Large intestine (tissue), 3 donors: Measurements from ENCODE around the gene C21orf58. TPM values are rescaled to one million over a fixed set of nuclear protein-coding genes. Genes with fewer than 3 reads are reported as not detected.

Experiments used
- DNase-seq, 2 donors: peaks; one replicate each; pipeline versions ENCODE4 v3.0.0 to v3.0.0-alpha.2; 2013
- H3K27ac ChIP-seq: one replicate; pipeline ENCODE4 v1.5.1; 2013; ENCODE audit warnings: low read length
- H3K27me3 ChIP-seq: 2 replicates; pipeline ENCODE4 v1.6.1; 2013; ENCODE audit warnings: low read length; ENCODE audit not compliant: control insufficient read depth, insufficient read depth
- H3K36me3 ChIP-seq: 2 replicates; pipeline ENCODE4 v1.6.1; 2013; ENCODE audit warnings: low read length; ENCODE audit not compliant: control insufficient read depth, insufficient read depth
- H3K4me1 ChIP-seq: one replicate; pipeline ENCODE4 v1.6.1; 2013; ENCODE audit warnings: low read length; ENCODE audit not compliant: control insufficient read depth, insufficient read depth
- H3K4me3 ChIP-seq: one replicate; pipeline ENCODE4 v1.5.1; 2013; ENCODE audit warnings: low read length
- H3K9me3 ChIP-seq: one replicate; pipeline ENCODE4 v1.6.1; 2013; ENCODE audit warnings: mild to moderate bottlenecking, low read depth, low read length, moderate library complexity; ENCODE audit not compliant: control insufficient read depth
- WGBS: methylation state at CpG from one replicate; pipeline ENCODE4 v1.1.5; 2013; ENCODE audit warnings: low lambda C conversion rate; ENCODE audit not compliant: insufficient coverage; 5-methylcytosine and 5-hydroxymethylcytosine counted together
- polyA plus RNA-seq: library from polyadenylated mRNA; unstranded; fragments of 120-200 nt; gene quantifications from one replicate; pipeline ENCODE4 v1.2.1, GENCODE V29; 2013

The C21orf58 gene
- polyA plus RNA-seq, 1 donor: 8.7 TPM

DNA sequence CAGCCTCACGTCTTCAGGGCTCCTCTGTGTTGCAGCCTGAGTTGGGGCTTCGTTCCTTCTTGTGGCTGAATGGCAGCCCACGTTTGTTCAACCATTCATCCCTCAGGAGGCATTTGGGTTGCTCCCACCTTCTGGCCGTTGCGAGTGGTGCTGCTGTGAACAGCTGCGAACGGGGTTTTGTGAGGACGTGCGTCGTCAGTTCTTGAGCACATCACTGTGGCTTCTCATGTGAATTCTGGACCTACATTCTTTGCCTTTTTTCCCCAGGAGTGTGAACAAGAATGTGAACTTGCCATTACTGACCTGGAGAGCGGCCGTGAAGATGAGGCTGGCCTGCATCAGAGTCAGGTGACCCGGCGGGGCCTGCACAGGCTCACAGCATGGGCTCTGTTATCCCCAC, 22.2 kb upstream of the C21orf58 start:
- no peak for DNase-seq
- Histone ChIP-seq H3K9me3 (no peaks in the 10 kb centered on the region), H3K4me1 (no peaks in the 10 kb centered on the region), H3K4me3 (no peak overlapping the region), H3K36me3 (peaks cover 53% of the 10 kb centered on the region), H3K27me3 (no peaks in the 10 kb centered on the region), H3K27ac (no peak overlapping the region)
- WGBS: no CpG with 5 or more reads among the region's 14 CpGs

DNA sequence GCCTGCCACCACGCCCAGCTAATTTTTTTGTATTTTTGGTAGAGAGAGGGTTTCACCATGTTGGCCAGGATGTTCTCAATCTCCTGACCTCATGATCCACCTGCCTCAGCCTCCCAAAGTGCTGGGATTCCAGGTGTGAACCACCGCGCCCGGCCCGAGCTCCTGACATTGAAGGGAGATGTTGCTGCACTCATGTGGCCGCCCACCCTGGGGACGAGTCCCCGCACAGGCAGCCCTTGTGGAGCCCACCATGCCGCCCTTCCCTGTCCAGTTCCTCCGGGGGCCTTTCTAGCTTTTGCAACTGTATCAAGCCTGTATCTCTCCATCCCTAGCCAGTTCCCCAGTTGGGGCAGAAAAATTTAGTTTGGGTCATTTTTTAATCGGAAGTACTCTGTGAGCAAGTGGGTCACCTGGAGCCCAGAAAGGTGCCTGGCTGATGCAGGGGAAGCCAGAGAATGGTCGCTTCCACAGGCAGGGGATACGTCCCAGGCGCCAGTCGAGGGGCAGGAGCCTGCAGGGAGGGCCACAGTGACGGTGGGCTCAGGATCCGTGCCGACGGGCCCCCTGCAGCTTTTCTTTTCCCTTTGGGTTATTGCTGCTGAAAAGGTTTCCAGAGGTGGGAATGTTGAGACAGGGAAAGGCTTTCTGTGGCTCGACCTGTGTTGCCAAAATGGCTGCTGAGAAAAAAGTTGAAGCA, 20.7 kb upstream of the C21orf58 start:
- H3K4me1 ChIP-seq: no peaks in the 10 kb centered on the region
- no peak overlapping the region for H3K27ac ChIP-seq
- no peak for DNase-seq
- H3K4me3 ChIP-seq: no peak overlapping the region
- WGBS: no CpG with 5 or more reads among the region's 20 CpGs
- H3K27me3 ChIP-seq: no peaks in the 10 kb centered on the region
- H3K36me3 ChIP-seq: peaks cover 49% of the 10 kb centered on the region
- no peaks in the 10 kb centered on the region for H3K9me3 ChIP-seq

DNA sequence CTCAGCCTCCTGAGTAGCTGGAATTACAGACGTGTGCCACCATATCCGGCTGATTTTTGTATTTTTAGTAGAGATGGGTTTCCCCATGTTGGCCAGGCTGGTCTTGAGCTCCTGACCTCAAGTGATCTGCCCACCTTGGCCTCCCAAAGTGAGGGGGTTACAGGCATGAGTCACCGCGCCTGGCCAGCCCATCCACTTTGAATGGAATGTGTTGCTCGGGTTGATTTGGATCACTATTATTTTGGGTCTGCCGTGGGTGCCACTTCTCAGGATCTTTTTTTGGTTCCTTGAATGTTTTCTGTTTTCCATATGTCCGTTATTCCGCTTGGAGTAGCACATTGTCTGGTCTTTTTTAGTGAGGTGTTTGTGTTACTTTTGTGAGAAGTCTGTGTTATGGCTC, 17.3 kb upstream of the C21orf58 start:
- H3K4me1 ChIP-seq: no peaks in the 10 kb centered on the region
- WGBS: no CpG with 5 or more reads among the region's 8 CpGs
- no peak for DNase-seq
- no peaks in the 10 kb centered on the region for H3K27me3 ChIP-seq
- H3K36me3 ChIP-seq: peaks cover 41% of the 10 kb centered on the region
- no peak overlapping the region for H3K27ac ChIP-seq
- H3K4me3 ChIP-seq: no peak overlapping the region
- no peaks in the 10 kb centered on the region for H3K9me3 ChIP-seq

DNA sequence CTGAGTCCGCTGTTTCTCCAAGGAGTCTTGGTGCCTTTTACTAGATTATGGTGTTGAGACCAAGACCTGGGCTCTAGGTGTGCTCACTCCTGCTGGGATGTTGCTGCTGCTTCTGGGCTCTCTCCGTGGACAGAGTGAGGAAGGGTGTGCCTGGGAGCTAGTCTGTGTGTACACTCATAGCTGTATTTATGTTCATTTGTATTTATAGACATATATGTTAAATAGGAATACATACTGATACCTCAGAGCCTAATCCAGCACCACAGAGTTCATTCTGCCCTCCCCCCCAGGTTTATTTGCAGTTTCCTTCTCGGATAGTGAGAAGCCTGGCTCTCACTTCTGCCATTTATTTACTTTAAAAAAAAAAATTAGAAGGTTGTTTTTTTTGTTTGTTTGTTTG, 12.9 kb upstream of the C21orf58 start:
- DNase-seq: no peak
- H3K27me3 ChIP-seq: no peaks in the 10 kb centered on the region
- H3K9me3 ChIP-seq: no peaks in the 10 kb centered on the region
- peaks cover 43% of the 10 kb centered on the region for H3K36me3 ChIP-seq
- H3K4me1 ChIP-seq: no peaks in the 10 kb centered on the region
- WGBS: no CpG with 5 or more reads among the region's 3 CpGs
- H3K27ac ChIP-seq: no peak overlapping the region
- H3K4me3 ChIP-seq: no peak overlapping the region

DNA sequence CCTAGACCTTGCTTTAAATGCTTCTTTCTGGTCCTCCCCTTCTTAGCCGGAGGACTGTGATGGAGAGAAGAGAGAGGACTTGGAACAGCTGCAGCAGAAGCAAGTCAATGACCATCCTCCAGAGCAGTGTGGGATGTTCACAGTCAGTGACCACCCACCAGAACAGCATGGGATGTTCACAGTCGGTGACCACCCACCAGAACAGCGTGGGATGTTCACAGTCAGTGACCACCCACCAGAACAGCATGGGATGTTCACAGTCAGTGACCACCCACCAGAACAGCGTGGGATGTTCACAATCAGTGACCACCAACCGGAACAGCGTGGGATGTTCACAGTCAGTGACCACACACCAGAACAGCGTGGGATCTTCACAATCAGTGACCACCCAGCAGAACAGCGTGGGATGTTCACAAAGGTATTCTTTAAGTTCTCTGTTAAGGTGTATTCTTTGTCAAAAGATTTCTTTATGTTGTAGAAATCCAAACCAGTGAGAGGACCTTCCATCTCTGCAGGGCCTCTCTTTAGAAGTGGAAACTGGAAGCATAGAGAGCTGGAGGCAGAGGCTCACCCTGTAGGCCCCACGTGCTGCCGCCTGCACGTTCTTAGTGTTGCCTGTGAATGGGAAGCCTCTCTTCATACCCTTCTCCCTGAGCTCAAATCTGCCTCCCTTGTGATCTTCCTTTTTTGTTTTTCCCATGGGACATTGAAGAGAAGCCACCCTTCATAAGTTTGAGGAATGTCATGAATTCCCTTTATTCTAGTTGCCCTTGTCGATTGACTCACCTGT, 10.9 kb upstream of the C21orf58 start:
- WGBS: no CpG with 5 or more reads among the region's 12 CpGs
- Histone ChIP-seq H3K9me3 (no peaks in the 10 kb centered on the region), H3K27ac (no peak overlapping the region), H3K4me3 (no peak overlapping the region), H3K27me3 (no peaks in the 10 kb centered on the region), H3K4me1 (no peaks in the 10 kb centered on the region), H3K36me3 (peaks cover 42% of the 10 kb centered on the region)
- DNase-seq: no peak

DNA sequence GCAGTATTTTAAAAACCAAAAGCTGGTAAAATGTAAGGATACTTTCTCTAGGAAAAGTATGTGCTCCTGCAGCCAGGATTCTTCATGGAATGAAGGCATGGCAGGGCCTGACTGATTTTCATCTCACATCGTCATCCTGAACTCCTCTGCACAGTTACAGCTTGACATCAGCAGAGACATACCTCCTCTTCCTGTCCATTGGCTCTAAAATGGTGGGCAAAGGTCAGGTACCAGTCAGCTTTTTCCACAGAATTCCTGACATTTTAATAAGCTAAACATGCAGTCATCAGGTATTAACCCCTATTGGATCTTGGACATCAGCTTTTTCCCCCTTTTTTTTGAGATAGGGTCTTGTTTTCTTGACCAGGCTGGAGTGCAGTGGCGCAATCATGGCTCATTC, 6.1 kb upstream of the C21orf58 start:
- no CpG with 5 or more reads among the region's 2 CpGs for WGBS
- Histone ChIP-seq H3K27ac (no peak overlapping the region), H3K36me3 (peaks cover 24% of the 10 kb centered on the region), H3K9me3 (no peaks in the 10 kb centered on the region), H3K4me3 (no peak overlapping the region), H3K4me1 (peaks cover 8% of the 10 kb centered on the region), H3K27me3 (no peaks in the 10 kb centered on the region)
- DNase-seq: no peak

DNA sequence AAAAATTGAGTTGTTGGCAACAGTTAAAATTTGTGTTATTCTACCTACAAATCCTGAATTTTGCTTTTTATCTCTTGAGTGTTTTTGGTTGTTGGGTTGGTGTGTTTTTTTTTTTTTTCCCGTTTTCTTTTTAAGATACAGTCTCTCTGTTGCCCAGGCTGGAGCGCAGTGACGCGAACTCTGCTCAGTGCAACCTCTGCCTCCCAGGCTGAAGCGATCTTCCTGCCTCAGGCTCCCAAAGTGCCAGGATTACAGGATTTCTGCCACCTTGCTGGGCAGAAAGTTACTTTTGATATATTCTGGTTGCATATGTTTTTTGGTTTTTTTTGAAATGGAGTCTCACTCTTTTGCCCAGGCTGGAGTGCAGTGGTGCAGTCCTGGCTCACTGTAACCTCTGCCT, 4.5 kb upstream of the C21orf58 start:
- no CpG with 5 or more reads among the region's 5 CpGs for WGBS
- no peaks in the 10 kb centered on the region for H3K9me3 ChIP-seq
- DNase-seq: no peak
- peaks cover 18% of the 10 kb centered on the region for H3K36me3 ChIP-seq
- no peaks in the 10 kb centered on the region for H3K27me3 ChIP-seq
- no peak overlapping the region for H3K4me3 ChIP-seq
- H3K27ac ChIP-seq: no peak overlapping the region
- peaks cover 8% of the 10 kb centered on the region for H3K4me1 ChIP-seq

DNA sequence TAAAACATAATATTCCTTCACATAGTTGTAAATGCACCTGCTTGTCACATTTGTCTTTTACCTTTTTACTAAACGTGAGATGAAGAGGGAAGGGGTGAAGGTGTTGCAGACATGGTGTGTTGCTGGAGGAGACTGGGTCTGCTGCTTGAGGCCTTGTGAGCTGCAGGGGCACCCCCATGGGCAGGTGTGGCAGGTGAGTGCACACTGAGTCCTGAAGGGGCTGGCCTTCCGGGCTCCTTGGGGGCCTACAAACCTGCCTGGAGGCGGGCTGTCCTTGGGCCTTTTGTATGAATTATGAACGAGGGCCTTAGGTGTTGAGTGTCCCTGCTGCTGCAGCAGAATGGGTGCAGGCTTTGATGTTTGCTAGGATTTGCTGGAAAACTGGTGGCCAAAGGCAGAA, 4.0 kb upstream of the C21orf58 start:
- Histone ChIP-seq H3K27ac (no peak overlapping the region), H3K36me3 (peaks cover 18% of the 10 kb centered on the region), H3K4me3 (no peak overlapping the region), H3K9me3 (no peaks in the 10 kb centered on the region), H3K4me1 (peaks cover 8% of the 10 kb centered on the region), H3K27me3 (no peaks in the 10 kb centered on the region)
- WGBS: no CpG with 5 or more reads among the region's 4 CpGs
- DNase-seq: no peak

DNA sequence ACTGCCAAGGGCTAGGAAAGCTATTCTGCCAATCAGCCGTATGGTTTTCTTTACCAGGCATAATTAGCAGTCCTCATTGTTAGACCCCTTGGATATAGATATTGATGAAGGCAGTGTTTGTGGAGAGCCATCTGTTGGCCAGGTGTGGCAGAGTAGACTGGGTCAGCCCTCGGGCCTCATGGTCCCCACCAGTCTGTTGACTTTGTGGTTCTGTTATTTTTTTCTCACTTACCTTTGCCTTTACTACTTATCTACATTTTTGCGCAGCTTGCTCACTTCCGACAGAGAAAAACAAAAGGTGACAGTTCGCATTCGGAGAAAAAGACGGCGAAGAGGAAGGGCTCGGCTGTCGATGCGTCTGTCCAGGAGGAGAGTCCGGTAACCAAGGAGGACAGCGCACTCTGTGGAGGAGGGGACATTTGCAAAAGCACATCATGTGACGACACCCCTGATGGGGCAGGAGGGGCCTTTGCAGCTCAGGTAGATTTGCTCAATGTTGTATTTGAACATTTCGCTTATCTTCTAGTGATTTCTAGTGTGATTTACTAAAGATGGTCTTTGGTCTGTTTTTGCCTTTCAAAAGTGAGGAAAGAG, 2.5 kb upstream of the C21orf58 start:
- no peaks in the 10 kb centered on the region for H3K9me3 ChIP-seq
- WGBS: 100% methylated on average over 1 of the region's 15 CpGs
- no peak overlapping the region for H3K27ac ChIP-seq

DNA sequence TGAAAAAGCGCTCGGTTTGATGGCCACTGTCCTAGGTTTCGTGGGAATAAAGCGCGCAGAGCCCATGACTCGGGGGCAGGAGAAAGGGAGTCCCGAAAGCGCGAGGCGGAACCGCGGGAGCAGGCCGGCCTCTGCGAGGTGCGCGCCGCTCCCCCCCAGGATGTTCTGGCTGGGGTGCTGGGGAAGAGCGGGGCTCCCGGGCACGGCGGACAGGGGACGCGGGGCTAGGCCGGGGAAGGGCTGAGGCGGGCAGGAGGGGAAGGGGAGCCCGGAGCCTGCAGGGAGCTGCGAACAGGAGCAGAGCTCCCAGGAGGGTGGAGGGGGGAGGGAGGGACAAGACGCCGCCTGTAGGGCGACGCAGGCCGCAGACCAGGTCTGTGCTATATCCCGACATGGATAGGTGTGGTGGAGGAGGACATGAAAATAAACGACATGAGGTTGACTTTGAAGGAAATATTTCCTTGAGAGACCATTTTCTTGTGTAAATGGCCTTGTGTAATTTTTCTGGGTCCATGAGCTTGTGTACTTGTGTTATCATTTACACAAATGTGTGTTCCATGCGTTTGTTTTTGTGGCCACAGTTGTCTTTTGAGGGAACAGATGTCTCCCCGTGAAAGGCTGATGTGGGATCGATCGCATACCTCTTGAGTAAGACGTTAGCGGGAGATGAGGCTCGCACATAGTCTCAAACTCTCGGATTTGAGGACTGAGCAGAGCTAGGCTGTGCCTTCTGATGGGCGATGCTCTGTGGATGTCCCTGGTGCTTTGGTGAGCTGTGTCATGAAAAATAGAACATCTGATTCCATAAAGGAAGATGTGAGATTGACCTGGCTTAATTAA, 1.6 kb upstream of the C21orf58 start:
- Histone ChIP-seq H3K27me3 (no peaks in the 10 kb centered on the region), H3K4me3 (peak overlapping the region; percentile 62), H3K9me3 (no peaks in the 10 kb centered on the region), H3K27ac (peak overlapping the region; percentile 82), H3K4me1 (peaks cover 16% of the 10 kb centered on the region), H3K36me3 (peaks cover 12% of the 10 kb centered on the region)
- DNase-seq: peak; percentile 40 to 65
- WGBS: no CpG with 5 or more reads among the region's 43 CpGs

More for the DNA sequence above, 2.5 kb upstream of the C21orf58 start:
- peak; percentile 22 to 41 for DNase-seq
- no peaks in the 10 kb centered on the region for H3K27me3 ChIP-seq
- H3K4me3 ChIP-seq: no peak overlapping the region
- peaks cover 15% of the 10 kb centered on the region for H3K36me3 ChIP-seq
- peaks cover 16% of the 10 kb centered on the region for H3K4me1 ChIP-seq
